Gastroesophageal sphincter (tissue), 4 donors: ENCODE results near the gene TMEM120B. TPM values are rescaled to one million over a fixed set of nuclear protein-coding genes. Genes with fewer than 3 reads are reported as not detected.

ENCODE experiments used
- ATAC-seq: fragments of 150-250 bp; one replicate; pipeline ENCODE4 v1.9.1; 2016; ENCODE audit warnings: mild to moderate bottlenecking, moderate library complexity
- H3K27ac ChIP-seq, 4 donors: fragments of 200-600 bp; sonication (generic) in 3 of 4; 1 replicate in 3 of 4; 2 replicates in 1 of 4; pipeline ENCODE4 v1.5.1; 2016 to 2019
- H3K27me3 ChIP-seq: fragments of 200-600 bp; sonication (generic); one replicate; pipeline ENCODE4 v1.5.1; 2019
- H3K36me3 ChIP-seq, 2 donors: fragments of 200-600 bp; sonication (generic); one replicate each; pipeline ENCODE4 v1.5.1; 2019; ENCODE audit warnings: control low read depth in 1 of 2
- H3K4me1 ChIP-seq, 3 donors: fragments of 200-600 bp; sonication (generic); 1 replicate in 2 of 3; 2 replicates in 1 of 3; pipeline ENCODE4 v1.5.1; 2016 to 2019; ENCODE audit warnings: control low read depth in 2 of 3
- H3K4me3 ChIP-seq, 2 donors: fragments of 200-600 bp; sonication (generic); one replicate each; pipeline ENCODE4 v1.5.1; 2019; ENCODE audit warnings: mild to moderate bottlenecking in 1 of 2, moderate library complexity in 1 of 2
- H3K9me3 ChIP-seq, 3 donors: fragments of 200-600 bp; sonication (generic); one replicate each; pipeline ENCODE4 v1.5.1; 2017 to 2019; ENCODE audit warnings: control low read depth in 2 of 3
- EP300 ChIP-seq: sonication (generic); formaldehyde crosslinking; IDR thresholded peaks from one replicate; pipeline ENCODE4 v1.6.1; 2017; ENCODE audit warnings: antibody characterized with exemption, mild to moderate bottlenecking
- POLR2A ChIP-seq, 2 donors: fragments of 450-650 bp; IDR thresholded peaks; one replicate each; pipeline ENCODE4 v1.6.1; 2017; ENCODE audit warnings: antibody characterized with exemption in 2 of 2, mild to moderate bottlenecking in 2 of 2, moderate library complexity in 1 of 2
- POLR2AphosphoS5 ChIP-seq: sonication (generic); formaldehyde crosslinking; IDR thresholded peaks from one replicate; pipeline ENCODE4 v1.6.1; 2017; ENCODE audit warnings: antibody characterized with exemption
- WGBS, 2 donors: methylation state at CpG; one replicate each; pipeline ENCODE4 v1.1.5; 2018; ENCODE audit warnings: low coverage in 1 of 2; 5-methylcytosine and 5-hydroxymethylcytosine counted together
- total RNA-seq, 4 donors: library from RNA; depleted of rRNA; stranded (reverse); fragments of >200 nt; gene quantifications; one replicate each; pipeline ENCODE4 v1.1.0, GENCODE V29; 2016
- TF ChIP-seq, protein P1 (sequence below), 4 experiments: fragments of 200-600 bp in 2 of 4; fragments of 450-650 bp in 2 of 4; sonication (generic) in 1 of 4; IDR thresholded peaks; one replicate each; pipeline ENCODE4 v1.5.1; 2017 to 2019; ENCODE audit warnings: antibody characterized with exemption in 4 of 4, mild to moderate bottlenecking in 2 of 4, moderate library complexity in 2 of 4

The TMEM120B gene
- total RNA-seq, 4 donors from 2014 or later: 4.2 to 14.3 (median 9.9) TPM

DNA sequence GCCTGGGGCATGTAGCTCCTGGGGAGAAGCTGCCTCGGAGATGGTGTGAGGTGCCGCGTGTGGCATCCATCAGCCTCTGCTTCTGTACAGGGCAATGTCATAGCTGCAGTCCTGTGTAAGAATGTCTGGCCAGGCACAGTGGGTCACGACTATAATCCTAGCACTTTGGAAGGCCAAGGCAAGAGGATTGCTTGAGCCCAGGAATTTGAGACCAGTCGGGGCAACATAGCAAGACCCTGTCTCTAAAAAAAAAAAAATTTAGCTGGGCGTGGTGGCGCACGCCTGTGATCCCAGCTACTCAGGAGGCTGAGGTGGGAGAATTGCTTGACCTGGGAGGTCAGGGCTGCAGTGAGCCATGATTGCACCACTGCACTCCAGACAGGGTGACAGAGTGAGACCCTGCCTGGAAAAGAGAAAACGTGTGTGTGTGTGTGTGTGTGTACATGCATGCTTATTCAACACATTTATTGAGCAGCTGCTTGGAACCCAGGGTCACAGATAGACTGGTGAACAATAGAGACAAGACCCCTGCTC lies 56.8 kb downstream of the TMEM120B start:
- no peaks in the 10 kb centered on the region for H3K27me3 ChIP-seq
- TF ChIP-seq POLR2A (IDR thresholded peaks at IDR 0.05): no peak
- TF ChIP-seq, protein P1, sequence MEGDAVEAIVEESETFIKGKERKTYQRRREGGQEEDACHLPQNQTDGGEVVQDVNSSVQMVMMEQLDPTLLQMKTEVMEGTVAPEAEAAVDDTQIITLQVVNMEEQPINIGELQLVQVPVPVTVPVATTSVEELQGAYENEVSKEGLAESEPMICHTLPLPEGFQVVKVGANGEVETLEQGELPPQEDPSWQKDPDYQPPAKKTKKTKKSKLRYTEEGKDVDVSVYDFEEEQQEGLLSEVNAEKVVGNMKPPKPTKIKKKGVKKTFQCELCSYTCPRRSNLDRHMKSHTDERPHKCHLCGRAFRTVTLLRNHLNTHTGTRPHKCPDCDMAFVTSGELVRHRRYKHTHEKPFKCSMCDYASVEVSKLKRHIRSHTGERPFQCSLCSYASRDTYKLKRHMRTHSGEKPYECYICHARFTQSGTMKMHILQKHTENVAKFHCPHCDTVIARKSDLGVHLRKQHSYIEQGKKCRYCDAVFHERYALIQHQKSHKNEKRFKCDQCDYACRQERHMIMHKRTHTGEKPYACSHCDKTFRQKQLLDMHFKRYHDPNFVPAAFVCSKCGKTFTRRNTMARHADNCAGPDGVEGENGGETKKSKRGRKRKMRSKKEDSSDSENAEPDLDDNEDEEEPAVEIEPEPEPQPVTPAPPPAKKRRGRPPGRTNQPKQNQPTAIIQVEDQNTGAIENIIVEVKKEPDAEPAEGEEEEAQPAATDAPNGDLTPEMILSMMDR (IDR thresholded peaks at IDR 0.05): no peak
- no peak for TF ChIP-seq POLR2AphosphoS5
- no peak for TF ChIP-seq EP300
- ATAC-seq: no peak
- no peak overlapping the region for H3K4me3 ChIP-seq
- H3K9me3 ChIP-seq: no peaks in the 10 kb centered on the region
- H3K36me3 ChIP-seq: no peaks in the 10 kb centered on the region
- peaks cover 0 to 86% (median 31%) of the 10 kb centered on the region in 3 donors for H3K4me1 ChIP-seq
- 20 to 84% methylated on average over 1 to 5 of the region's 9 CpGs for WGBS, 2 donors
- H3K27ac ChIP-seq: peak overlapping the region in 1 of 4 donors; percentile 76

DNA sequence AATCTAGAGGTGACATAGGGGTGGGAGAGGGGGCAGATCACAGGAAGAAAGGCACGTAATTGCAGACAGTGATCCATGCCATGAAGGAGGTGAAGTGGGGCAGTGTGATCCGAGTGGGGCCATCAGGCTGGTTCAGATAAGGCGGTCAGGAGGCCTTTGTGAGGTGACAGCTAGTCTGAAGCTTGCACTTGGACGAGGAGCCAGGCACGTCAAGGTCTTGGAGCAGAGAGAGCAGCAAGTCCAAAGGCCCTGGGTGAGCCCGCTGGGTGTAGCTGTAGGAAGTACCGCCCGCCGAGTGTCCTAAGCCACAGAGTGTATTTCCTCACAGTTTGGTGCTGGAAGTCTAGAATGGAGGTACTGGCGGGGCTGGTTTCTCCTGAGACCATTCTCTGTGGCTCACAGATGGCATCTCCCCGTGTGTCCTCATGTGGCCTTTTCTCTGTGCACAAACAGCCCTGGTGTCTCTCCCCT lies 57.3 kb downstream of the TMEM120B start:
- peaks cover 0 to 91% (median 31%) of the 10 kb centered on the region in 3 donors for H3K4me1 ChIP-seq
- H3K36me3 ChIP-seq: no peaks in the 10 kb centered on the region
- no peaks in the 10 kb centered on the region for H3K27me3 ChIP-seq
- H3K27ac ChIP-seq: no peak overlapping the region
- no peak overlapping the region for H3K4me3 ChIP-seq
- TF ChIP-seq, protein P1 (IDR thresholded peaks at IDR 0.05): no peak
- TF ChIP-seq POLR2A (IDR thresholded peaks at IDR 0.05): no peak
- no peak for TF ChIP-seq POLR2AphosphoS5
- TF ChIP-seq EP300: no peak
- H3K9me3 ChIP-seq: no peaks in the 10 kb centered on the region
- ATAC-seq: no peak
- WGBS, 2 donors: 76 to 83% methylated on average over 5 to 9 of the region's 11 CpGs

DNA sequence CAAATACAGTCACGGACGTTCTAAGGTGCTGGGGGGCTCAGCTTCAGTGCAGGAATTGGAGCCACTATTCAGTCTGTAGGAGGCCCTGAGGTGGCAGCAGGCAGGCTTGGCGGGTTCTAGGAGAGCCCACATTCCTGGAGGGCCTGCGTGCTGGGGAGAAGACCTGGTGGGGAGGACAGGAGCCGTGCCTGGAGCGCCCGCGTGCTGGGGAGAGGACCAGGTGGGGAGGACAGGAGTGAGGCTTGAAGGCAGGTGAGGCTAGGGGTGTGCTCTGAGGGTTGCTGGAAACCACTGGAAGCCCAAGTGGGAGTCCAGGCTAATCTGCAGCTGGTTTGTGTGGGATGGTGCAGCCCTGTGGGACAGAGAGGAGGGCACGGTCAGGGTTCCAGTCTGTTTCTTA lies 57.8 kb downstream of the TMEM120B start:
- Histone ChIP-seq H3K36me3 (no peaks in the 10 kb centered on the region), H3K9me3 (no peaks in the 10 kb centered on the region), H3K4me3 (no peak overlapping the region), H3K27me3 (no peaks in the 10 kb centered on the region), H3K27ac (no peak overlapping the region), H3K4me1 (peaks cover 0 to 93% (median 28%) of the 10 kb centered on the region in 3 donors)
- no peak for TF ChIP-seq POLR2AphosphoS5
- no peak for TF ChIP-seq POLR2A (IDR thresholded peaks at IDR 0.05)
- TF ChIP-seq, protein P1 (IDR thresholded peaks at IDR 0.05): no peak
- no peak for TF ChIP-seq EP300
- no CpG with 5 or more reads among the region's 9 CpGs for WGBS, 2 donors
- ATAC-seq: no peak

DNA sequence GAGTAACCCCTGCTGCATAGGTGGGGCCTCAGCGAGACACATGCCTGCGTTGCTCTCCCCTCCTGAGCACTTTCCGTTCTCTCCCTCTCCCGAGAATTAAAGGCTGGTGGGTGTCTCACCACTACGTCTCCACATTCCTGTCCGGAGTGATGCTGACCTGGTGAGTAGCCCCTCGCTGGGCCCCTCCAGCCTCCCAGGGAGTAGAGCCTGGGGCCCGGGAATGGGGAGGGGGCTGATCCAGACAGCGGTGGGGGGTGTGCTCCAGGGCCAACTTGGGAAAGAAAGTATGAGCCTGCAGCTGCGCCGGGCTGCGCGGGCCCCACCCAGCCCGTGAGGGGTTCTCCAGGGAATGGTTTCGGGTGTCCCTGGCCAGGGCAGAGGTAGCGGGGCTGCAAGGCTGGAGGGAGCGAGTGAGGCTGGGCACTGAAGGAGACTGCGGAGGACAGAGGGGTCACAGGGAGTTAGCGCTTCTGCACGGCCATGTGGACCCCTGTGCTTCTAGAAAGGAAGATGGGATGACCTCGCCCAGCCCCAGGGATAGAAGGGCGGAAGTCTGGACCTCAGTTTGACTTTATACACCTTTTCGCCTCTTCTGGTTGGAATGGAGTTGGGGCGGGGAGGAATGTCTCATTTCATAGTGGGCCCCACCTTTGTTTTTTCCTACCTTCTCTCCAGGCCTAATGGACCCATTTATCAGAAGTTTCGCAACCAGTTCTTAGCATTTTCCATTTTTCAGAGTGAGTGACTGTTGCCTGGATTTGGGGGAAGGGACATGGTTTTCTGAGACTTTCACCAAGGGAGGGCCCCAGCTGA lies 58.5 kb downstream of the TMEM120B start:
- Histone ChIP-seq H3K27me3 (no peaks in the 10 kb centered on the region), H3K27ac (no peak overlapping the region), H3K4me1 (peaks cover 0 to 92% (median 30%) of the 10 kb centered on the region in 3 donors), H3K36me3 (no peaks in the 10 kb centered on the region), H3K4me3 (no peak overlapping the region), H3K9me3 (no peaks in the 10 kb centered on the region)
- no peak for ATAC-seq
- TF ChIP-seq POLR2AphosphoS5 (no peak), POLR2A (IDR thresholded peaks at IDR 0.05) (no peak)
- WGBS, 2 donors: 83 to 92% methylated on average over 5 to 13 of the region's 25 CpGs

DNA sequence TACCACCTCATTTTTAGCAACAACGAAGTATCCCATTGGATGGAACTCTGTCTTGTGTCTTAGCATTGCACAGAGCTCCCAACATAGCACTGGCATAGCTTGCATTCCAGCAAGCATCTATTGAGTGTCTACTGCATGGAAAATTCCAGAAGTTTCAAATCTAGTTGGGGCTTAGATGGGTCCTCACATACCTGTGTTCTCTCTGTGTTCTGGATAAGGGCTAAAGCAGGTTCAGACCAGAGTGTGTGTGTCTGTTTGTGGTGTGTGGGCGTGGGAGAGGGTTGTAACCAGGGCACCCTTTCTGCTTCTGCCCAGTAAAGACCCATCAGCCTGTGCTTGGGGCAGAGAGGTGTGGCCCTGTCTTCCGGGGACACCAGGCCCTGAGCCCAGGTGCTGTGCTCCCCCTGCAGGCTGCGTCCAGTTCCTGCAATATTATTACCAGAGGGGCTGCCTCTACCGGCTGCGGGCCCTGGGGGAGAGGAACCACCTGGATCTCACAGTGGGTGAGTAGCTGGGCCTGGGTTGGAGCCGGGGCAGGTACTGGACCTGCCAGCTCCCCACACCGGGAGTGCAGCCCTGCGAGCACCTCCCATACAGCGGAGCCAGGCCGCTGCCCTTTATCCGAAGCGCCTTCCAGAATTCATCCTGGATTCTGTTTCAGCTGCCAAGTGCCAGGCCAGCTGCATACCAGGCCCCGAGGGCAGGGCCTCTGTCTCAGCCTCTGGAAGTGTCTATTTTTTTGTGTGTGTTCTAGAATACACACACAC lies 60.6 kb downstream of the TMEM120B start:
- H3K4me1 ChIP-seq: peaks cover 0 to 76% (median 14%) of the 10 kb centered on the region in 3 donors
- TF ChIP-seq EP300: no peak
- TF ChIP-seq, protein P1 (IDR thresholded peaks at IDR 0.05): peak in 3 of 4 experiments; percentile 88 to 95 (median 92)
- ATAC-seq: peak; percentile 67
- H3K27me3 ChIP-seq: no peaks in the 10 kb centered on the region
- 23 to 27% methylated on average over 2 of the region's 14 CpGs for WGBS, 2 donors
- peak overlapping the region in 3 of 4 donors; percentile 69 to 82 (median 76) for H3K27ac ChIP-seq
- no peaks in the 10 kb centered on the region for H3K36me3 ChIP-seq
- no peak overlapping the region for H3K4me3 ChIP-seq
- no peaks in the 10 kb centered on the region for H3K9me3 ChIP-seq
